AG20443 (cell line): ENCODE results near the gene FOXJ3.
"Not testable (repeated sequence)": the region's sequence is repeated elsewhere in the genome, so short reads cannot be mapped to it uniquely, and the experiment has no call there.

ENCODE experiments used
- DNase-seq: peaks from one replicate; pipeline ENCODE4 v3.0.0; 2012; ENCODE audit warnings: low spot score, mixed read lengths

FOXJ3 gene

DNA sequence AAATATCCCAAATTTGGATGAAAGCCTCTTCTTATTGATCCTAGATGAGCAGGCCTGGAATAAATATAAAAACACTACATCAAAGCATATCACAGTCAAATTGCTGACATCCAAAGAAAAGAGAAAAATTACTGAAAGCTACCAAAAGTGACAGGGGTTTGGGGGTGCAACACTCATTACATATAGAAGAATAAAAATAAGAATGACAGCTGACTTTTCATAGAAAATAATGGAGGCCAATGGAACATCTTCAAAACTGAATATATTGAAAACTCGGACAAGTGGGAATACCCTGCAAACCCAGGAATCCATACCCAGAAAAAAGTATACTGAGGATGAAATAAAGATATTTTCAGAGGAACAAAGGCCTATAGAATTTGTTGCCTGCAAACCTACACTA, 84.0 kb downstream of the FOXJ3 start:
- no peak for DNase-seq

DNA sequence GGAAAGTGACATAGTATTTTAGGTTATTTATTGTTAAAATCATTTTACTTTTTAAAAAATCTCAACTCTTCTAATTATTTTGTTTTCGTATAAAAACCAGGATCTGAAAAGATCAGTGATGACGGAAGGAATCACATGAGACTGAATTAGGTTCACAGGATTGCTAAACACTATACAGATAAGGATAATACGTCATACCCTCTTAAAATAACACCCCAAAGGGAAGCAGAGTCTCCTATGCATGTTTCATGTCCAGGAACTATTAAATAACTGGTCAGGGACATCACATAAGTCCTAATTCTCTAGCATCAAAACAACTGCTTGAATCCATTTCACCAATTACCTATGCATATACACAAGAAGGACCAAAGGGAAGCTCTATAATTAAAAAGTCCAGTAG, 84.9 kb downstream of the FOXJ3 start:
- DNase-seq: no peak

DNA sequence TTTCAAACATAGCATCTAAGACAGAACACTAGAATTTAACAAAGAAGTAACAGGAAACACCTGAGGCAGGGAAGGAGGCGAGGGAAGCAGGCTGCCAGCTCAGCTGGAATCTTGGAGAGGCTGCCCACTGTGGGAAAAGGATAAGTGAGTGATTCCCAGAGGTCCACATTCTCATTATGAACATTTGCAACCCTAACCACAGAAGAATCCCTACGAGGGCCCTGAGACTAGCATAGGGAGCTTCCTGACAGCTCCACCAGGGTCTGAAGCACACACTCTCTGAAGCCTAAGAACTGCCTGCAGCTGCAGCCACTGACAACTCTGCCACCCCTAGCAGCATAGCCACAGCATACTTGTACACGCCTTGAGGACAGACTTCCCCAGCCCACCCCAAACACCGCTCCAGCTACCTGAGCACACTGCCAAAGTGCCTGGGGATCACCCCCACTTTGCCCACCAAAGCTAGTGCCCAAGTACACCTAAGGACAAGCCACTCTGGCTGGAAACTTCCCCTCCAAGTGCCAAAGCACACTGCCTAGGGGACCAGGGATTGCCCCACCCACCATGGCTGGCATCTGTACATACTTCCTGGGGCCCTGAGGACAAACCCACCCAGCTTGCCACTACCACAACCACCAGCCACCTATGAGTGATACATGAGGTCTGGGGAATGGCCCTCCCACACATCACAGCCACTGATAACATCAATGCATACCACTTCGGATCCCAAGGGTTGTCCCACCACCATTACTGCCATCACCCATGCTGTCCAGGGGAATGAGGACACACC, 93.9 kb downstream of the FOXJ3 start:
- peak; percentile 17 for DNase-seq

DNA sequence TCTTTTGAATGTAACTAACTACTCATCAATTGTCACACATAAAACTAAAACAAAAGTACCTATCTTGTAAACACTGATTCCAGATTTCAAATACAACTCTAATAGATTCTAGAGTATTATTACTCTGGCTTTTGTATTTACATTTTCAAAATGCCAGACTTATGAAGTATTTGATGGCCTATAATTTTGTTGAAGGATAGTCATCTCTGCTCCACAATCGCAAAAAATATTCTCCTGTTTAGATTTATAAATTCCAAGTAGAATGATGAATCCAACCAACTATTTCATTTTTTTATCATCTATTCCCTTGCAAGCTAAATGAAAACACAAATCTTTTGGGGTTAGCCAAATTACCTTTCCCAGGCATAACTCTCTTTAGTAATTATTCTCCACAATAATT, 95.5 kb downstream of the FOXJ3 start:
- no peak for DNase-seq

DNA sequence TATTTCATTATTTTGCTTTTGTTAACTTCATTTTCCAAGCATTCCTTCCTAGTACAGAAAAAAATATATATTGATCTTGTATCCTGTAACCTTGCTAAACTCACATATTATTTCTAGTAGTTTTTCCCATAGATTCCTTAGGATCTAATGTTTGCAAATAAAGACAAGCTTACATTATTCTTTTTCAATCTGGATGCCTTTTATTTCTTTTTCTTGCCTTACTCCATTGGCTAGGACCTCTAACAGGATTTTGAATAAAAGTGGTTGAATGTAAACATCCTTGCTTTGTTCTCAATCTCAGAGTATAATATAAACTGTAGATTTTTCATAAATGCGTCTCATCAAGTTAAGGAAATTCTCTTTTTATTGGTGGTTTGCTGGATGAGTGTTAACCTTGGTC, 96.0 kb downstream of the FOXJ3 start:
- no peak for DNase-seq

DNA sequence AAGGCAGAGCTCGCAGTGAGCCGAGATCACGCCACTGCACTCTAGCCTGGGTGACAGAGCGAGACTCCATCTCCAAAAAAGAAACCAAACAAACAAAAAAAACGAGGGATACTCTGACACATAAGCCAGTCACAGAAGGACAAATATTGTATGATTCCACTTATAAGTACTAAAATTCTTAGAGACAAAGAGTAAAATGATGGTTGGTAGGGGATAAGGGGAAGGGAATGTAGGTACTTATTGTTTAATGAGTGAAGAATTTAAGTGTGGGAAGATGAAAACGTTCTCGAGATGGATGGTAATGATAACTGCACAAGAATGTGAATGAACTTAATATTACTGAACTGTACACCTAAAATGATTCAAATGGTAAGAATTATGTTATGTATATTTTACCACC, 103.8 kb downstream of the FOXJ3 start:
- DNase-seq: no peak

DNA sequence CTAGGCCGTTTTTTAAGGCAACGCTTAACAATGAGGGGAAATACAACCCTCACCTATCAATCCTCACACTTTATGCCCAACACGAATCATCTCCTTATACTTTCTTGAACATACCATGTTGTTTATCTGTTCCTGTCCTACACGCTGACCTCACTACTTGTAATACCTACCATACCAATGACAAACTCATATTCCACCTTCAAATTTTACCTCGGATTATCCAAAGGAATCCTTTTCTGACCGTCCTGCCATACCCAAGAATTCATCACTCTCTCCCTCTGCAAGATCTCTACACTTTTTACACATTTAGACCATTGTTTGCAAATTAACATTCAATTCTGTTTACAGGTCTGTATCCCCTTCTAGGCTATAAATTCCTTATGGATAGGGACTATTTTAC, 106.1 kb downstream of the FOXJ3 start:
- no peak for DNase-seq

DNA sequence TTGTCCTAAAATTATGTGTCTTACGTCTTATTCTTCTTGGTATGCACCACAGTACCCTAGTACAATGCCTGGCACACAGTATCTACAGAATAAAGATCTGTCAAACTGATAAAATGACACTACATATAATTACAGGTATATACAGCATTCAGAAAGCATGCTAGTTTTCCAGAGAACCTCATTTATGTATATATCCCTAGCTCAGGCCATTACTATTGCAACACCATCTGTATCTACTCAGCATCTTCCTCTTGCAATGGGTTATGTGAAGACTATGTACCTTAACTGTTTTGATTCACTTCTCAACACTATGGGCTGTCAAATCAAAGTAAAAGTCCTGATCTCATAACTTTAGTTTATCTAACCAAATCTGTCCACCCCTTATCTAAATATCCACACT, 112.0 kb downstream of the FOXJ3 start:
- DNase-seq: no peak

DNA sequence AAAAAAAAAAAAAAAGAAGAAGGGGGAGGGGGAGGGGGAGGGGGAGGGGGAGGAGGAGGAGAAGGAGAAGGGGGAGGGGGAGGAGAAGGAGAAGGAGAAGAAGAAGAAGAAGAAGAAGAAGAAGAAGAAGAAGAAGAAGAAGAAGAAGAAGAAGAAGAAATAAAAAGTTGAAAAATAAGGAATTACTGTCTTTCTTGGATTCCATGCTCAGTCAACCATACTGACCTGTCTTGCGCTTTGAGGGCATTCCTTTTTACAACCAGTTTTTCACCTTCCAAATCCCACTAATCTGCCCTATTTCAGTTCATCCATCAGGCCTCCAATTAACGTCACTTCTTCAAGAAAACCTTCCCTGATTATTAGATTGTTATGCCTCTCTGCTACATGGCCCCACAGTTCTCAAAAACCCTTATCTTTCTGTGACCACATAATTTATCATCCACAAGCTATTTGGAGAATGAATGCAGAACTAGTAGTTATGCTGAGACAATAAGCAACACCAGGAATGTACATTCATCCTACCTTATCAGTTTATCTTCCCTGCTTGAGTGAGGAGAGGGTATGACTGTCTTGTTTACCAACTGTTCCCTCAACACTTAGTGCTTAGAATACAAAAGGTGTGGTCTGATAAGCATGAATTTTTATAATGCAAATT, 113.0 kb downstream of the FOXJ3 start:
- DNase-seq: peak; percentile 16

DNA sequence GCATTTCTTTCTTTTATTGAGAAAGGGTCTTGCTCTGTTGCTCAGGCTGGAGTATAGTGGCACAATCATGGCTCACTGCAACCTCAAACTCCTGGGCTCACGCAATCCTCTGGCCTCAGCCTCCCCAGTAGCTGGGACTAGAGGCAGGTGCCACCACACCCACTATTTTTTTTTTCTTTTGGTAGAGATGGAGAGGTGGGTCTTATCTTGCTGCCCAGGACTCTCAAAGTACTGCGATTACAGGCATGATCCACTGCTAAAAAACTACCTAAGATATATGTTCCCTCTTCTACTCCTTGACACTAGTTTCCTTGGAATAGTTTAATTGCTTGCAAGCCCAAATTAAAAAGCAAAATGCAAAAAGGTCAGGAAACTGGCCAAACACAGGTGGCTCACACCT, 113.6 kb downstream of the FOXJ3 start:
- no peak for DNase-seq

DNA sequence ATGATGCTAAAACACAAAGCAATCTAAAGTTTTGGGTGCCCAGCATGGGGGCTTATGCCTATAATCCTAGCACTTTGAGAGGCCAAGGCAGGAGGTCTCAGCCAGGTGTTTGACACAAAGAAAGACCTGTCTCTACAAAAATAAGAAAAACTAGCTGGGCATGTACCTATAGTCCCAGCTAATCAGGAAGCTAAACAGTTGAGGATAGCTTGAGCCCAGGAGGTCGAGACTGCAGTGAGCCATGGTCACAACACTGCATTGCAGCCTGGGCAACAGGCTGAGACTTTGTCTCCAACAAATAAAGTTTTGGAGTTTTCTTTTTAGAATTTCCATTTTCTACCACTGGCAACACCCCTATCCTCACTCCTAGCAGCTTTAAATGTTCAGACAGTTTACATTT, 115.4 kb downstream of the FOXJ3 start:
- no peak for DNase-seq

DNA sequence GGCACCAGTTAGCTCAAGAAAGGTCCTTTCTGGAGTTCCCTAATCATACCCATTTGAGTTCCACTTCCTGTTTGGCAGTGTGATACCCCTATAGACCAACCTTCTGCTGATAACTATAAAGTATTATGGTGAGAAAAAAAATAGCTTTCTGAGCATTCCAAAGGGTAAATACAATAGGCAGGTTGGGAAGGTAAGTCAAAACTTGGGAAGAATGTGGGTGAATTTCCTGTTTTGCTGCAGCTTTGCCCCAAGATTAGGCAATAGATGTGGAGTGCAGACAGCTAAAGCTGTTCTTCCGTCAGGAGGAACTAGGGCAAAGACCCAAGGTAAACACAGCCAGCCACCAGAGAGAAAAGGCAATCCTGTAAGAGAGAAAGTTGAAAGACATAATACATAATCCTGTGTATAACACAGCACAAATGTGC, 120.6 kb downstream of the FOXJ3 start:
- peak; percentile 52 for DNase-seq

DNA sequence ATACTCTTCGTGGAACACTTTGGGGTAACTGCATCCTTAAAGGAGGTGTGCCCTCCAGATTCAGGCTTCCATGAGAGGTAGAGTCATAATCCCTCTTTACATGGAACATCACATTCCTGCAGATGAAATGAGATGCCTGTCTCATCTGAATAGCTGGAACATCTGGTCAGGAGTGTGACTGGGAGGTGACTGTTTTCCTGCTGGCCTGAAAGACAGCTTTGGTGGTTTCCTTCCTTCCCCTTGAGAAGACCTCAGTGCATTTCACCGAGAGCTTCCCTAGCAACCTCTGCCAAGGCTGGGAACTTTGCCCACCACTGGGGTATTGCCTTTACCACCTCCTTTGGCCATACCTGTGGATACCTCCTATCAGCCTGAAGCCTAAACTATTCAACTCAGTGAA, 123.8 kb downstream of the FOXJ3 start:
- peak; percentile 21 for DNase-seq

DNA sequence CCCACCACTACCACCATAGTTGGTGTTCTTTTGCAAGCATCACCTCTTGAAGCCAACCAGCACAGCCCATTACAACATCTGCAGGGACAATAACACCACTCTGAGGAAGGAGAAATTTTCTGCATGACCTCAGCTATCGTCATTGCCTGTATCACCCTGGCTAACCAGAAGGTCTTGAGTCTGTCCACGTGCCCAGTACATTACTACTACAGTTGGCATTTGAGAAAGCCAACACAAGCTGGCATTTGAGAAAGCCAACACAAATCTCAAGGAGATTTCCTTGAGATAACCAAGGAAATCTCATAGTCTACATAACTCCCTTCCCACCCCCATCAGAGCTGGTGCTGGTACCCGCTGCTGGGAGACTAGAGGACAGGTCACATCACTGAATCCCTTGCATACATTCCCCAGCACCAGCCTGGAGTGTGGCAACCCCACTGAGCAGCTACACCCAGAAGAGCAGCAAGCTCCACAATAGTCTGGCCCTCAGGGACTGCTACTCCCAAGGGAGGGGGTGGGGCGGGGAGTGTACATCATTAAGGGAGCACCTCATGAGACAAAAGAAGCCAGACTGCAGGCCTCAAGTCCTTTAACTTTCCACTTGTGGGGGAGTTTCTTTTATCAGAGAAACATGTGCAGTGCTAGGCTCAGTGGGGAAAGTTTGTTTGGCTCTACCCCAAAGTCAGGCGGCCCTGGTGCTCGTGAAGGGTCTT, 124.5 kb downstream of the FOXJ3 start:
- peak; percentile 16 for DNase-seq

DNA sequence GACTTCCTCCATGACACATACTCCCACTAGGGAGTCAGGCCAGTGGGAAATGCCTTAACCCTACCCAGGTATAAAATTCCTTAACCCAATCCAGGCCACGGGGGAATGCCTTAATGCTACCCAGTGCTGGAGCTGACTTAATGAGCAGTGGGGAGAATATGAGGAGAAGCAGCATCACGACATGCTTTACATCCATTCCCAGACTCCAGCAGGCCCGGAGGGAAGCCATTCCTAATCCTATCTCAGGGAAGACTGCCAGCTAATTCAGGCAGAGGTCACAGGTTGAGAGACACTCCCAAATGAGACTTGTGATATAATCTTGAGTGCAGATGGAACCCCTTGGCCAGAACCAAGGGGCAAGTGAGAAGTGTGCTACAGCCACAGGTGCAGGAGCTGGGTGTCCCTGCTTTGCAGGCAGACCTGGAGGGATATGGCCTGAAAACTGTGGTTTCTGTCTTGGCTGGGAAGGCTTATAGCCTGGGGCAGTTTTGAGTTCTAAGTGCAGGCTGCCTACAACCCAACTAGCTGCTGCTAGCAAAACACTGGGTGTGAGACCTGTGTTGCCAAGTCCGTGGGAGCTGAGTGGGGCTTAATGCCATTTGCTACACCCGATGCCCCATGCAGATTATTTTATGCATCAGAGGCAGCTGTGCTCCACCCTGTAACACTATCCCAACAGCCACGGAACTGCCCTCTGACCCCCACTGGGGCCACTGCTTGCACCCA, 125.3 kb downstream of the FOXJ3 start:
- DNase-seq: no peak

DNA sequence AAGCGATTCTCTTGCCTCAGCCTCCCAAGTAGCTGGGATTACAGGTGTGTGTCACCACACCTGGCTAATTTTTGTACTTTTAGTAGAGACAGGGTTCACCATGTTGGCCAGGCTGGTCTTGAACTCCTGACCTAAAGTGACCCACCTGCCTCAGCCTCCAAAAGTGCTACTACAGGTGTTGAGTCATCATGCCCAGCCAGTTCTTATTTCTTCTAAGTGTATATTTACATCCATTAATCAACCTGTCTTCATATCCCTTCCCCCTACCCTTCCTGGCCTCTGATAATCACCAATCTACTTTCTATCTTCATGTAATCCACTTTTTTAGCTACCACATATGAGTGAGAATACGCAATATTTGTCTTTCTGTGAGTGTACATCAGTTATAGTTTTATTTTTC, 128.1 kb downstream of the FOXJ3 start:
- not testable (repeated sequence) for DNase-seq

DNA sequence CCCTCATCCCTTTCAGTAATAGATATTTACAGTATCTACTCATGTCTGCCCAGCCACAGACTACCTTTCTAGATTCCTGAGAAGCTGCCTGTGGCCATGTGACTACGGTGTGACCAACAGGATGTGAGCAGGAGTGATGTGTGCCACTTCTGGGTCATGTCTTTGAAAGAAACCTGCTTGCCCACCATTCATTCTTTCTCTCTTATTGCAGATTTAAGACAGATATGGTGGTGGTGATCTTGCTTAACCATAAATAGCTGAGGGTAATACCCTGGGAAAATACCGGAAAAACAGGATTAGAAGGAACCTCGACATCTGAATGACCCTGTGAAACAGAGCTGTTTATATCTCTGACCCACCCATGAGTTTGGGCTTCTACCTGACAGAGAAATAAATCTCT, 128.9 kb downstream of the FOXJ3 start:
- no peak for DNase-seq

DNA sequence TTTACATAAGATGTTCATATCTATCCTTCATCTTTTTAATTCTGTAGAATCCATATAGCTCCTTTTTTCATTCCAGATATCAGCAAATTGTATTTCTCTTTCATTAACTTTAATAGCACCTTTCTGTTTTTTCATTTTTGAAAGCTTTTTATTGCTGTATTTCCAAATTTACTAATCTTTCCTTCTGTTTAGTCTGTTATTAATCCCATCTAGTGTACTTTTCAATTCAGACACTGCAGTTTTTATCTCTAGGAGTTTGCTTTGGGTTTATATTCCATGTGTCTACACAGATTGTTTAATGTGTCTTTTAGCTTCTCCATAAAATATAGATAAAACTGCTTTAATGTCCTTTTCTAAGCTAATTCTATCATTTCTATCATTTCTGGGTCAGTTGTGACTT, 133.0 kb downstream of the FOXJ3 start:
- no peak for DNase-seq

DNA sequence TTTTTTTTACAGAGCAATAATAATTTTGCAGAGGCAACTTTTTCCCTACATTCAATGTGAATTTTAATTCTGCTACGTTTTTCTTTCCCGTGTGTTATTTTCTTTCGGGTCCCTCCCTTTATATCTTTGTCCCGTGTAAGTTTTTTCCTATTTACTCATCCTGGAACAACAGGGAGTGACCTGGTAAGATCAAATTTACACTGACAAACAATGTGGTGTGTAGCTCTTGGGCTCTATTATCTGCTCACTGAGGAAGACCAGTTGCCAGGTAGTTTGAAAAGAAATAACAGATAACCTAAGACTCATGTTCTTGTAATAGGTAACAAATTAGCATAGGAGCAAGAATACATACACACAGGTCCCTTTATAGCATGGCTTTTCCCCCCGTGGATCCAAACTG, 136.8 kb downstream of the FOXJ3 start:
- DNase-seq: no peak

DNA sequence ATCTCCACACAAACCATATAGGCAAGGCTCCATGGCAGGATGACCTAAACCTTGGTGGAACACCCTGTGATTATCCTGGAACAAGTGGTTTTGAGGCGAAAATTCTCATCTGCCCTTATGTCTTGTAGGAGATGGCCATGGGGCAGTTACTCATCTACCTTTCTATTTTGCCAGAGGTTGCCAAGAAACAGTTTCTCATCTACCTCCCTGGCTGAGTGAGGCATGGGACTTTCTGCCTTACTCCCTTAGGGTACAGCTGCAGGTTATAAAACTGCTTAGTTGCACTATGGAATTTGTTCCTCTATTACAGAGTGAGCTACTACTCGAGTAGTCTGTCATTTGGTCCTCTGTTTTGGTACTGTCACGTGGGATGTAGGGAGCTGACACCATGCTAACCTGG, 139.2 kb downstream of the FOXJ3 start:
- no peak for DNase-seq

DNA sequence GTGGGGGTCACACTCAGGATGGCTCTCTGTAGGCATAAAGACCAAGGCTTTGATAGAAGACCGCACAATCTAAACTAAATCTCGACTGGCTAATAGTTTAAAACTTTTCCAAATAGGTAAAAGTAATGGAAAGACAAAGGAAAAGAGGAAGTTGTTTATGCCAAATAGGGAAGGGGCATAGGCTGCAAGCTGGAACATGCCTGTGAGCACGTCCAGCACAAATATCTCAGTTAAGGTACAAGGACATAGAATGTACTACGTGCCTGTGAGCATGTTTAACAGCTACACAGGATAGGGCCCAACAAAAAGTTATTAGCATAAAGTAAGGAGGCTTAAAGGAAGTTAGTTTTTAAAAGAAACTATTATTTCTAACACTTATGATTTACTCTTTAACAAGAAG, 142.9 kb downstream of the FOXJ3 start:
- no peak for DNase-seq

DNA sequence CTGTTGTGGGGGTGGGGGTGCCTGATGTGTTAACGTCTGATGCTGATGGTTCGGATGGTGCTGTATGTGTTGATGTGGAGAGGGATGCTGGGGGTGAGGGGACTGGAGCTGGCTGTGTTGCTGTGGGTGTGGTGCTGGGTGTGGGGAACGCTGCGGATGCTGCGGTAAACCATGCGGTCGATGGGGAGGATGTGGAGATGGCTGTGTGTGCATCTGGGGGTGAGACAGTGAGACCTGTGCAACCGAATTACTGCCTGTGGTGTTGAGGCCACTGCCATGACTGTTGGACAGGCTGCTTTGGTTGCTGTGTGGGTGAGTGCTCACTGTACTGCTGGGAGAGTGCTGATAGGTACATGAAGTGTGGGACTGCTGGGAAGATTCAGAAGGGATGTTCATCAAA, 143.7 kb downstream of the FOXJ3 start:
- no peak for DNase-seq
